ENCODE data around the gene DNAJB12.
"Not testable (repeated sequence)": the region's sequence is repeated elsewhere in the genome, so short reads cannot be mapped to it uniquely, and the experiment has no call there.

DNAJB12 gene

GRCh38 chr10:72309290-72310240 lies 45.2 kb downstream of the DNAJB12 start:
- TF ChIP-seq CTCF (IDR thresholded peaks at IDR 0.05; ENCODE audit: low read depth, low read length) = no peak
- no peak overlapping the region for H3K4me3 ChIP-seq (replicated peaks in 1 of 2; ENCODE audit: low read depth in 2 of 2, low read length in 2 of 2)
- peak; percentile 40 to 91 for DNase-seq (ENCODE audit: low read depth in 2 of 2)

- TF ChIP-seq CTCF (IDR thresholded peaks at IDR 0.05; ENCODE audit: low read depth, low read length) = peak; percentile 7
- DNase-seq (ENCODE audit: low read depth in 2 of 2) = peak; percentile 96 to 98
- no peak overlapping the region for H3K4me3 ChIP-seq (replicated peaks in 1 of 2; ENCODE audit: low read depth in 2 of 2, low read length in 2 of 2)
These were observed 46.3 kb downstream of the DNAJB12 start for GRCh38 chr10:72308320-72308987.

DNA sequence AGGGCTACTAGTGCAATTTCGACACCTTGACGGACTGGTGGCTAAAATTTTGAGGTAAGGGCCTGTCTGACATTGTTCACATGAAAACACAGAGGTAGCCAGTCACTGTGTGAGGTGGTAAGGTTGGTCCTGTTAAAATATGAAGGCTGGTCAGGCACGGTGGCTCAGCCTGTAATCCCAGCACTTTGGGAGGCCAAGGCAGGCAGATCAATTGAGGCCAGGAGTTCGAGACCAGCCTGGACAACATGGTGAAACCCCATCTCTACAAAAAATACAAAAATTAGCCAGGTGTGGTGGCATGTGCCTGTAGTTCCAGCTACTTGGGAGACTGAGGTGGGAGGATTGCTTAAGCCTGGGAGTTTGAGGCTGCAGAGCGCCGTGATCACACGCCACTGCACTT lies 47.0 kb downstream of the DNAJB12 start:
- not testable (repeated sequence) for H3K4me3 ChIP-seq (replicated peaks in 1 of 2; ENCODE audit: low read depth in 2 of 2, low read length in 2 of 2); DNase-seq (ENCODE audit: low read depth in 2 of 2)

DNA sequence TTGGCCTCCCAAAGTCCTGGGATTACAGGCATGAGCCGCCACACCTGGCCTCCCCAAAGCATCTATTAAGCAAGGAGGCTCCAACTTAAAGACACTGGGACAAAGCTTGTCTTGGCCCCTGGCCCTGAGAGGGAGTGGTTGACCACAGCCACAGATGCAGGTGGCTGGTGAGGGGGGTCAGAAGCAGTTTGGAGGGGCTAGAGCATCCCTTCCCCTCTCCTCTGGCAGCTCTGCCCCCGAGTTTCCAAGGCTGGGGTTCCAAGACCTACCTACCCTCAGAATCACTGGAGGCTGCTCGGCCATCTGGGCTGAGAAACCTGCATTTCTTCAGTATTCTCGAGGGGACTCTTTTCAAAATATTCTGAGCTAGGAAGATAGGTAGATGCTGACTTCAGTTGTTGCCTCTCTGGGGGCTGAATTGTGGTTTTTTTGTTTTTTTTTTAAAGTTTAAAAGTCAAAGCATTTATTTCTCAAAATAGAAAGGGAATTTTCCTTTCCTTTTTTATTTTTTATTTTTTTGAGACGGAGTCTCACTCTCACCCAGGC lies 48.4 kb downstream of the DNAJB12 start:
- no peak for TF ChIP-seq CTCF (IDR thresholded peaks at IDR 0.05; ENCODE audit: low read depth, low read length)
- DNase-seq (ENCODE audit: low read depth in 2 of 2) = no peak
- no peak overlapping the region for H3K4me3 ChIP-seq (replicated peaks in 1 of 2; ENCODE audit: low read depth in 2 of 2, low read length in 2 of 2)

DNA sequence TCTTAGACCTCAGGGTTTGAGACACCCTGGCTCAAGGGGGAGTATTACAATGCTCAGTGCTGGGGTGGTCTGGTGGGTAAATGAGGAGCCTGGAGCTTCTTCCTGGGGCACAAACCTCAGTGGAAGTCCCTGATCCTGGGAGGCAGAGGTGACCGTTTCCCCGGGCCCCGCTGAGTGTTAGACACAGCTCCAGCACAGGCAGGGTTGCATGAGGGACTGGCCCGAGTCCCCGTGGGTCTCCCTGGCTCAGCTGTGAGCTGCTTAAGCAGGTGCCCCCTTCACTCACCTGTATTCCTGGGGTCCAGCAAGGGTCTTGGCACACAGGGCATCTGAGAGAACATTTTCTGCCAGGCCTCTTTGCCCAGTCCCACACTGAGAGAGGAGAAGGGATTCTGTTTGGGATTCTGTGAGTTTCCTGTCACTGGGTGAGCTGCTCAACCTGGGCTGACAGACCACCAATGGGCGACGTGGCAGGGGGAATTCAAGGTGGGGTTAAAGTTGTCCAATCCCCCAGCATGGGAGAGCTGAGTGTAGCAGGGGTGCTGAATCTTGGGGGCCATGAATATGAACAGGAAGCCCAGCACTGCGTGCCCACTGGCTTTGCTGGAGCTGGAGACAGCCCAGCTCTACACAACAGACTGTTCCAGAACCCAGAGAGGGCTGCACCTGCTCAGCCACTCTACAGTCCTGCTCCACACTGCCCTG lies 51.1 kb downstream of the DNAJB12 start:
- TF ChIP-seq CTCF (IDR thresholded peaks at IDR 0.05; ENCODE audit: low read depth, low read length) = no peak

GRCh38 chr10:72298592-72299519 lies 55.9 kb downstream of the DNAJB12 start:
- TF ChIP-seq CTCF (IDR thresholded peaks at IDR 0.05; ENCODE audit: low read depth, low read length) = no peak
- H3K4me3 ChIP-seq (replicated peaks in 1 of 2; ENCODE audit: low read depth in 2 of 2, low read length in 2 of 2) = no peak overlapping the region

More for the DNA sequence above, 51.1 kb downstream of the DNAJB12 start:
- no peak overlapping the region for H3K4me3 ChIP-seq (replicated peaks in 1 of 2; ENCODE audit: low read depth in 2 of 2, low read length in 2 of 2)
- DNase-seq (ENCODE audit: low read depth in 2 of 2) = no peak

More at GRCh38 chr10:72298592-72299519, 55.9 kb downstream of the DNAJB12 start:
- DNase-seq (ENCODE audit: low read depth in 2 of 2) = no peak
